Measurements from ENCODE around the gene KIF21B.

GRCh38 chr1:200999667-201000066 lies 23.8 kb downstream of the KIF21B start:
- TF ChIP-seq CTCF (conservative IDR thresholded peaks at IDR 0.05; ENCODE audit: low read depth in 2 of 2) (no peak), REST (IDR thresholded peaks at IDR 0.05; ENCODE audit: unreplicated experiment) (no peak), POLR2AphosphoS5 (IDR thresholded peaks at IDR 0.05; ENCODE audit: low read depth) (no peak), EZH2 (IDR thresholded peaks at IDR 0.05; ENCODE audit: low read depth, unreplicated experiment) (no peak), EZH2phosphoT487 (IDR thresholded peaks at IDR 0.05; ENCODE audit: unreplicated experiment) (no peak), ZNF331 (CRISPR knock-in tag; IDR thresholded peaks at IDR 0.05; ENCODE audit: low read depth) (no peak), CREB1 (CRISPR knock-in tag; IDR thresholded peaks at IDR 0.05; ENCODE audit: low read depth) (no peak)

Data from GM23338 (cell line).